Measurements from ENCODE around the gene ANKRD39. TPM values are rescaled to one million over a fixed set of nuclear protein-coding genes. Genes with fewer than 3 reads are reported as not detected.

The ANKRD39 gene
- total RNA-seq, 1 donor from 2014 or later = 23.4 TPM

- no peak for TF ChIP-seq CTCF (conservative IDR thresholded peaks at IDR 0.05)
- Mint-ChIP-seq H3K9me3 (no peaks in the 10 kb centered on the region), H3K27ac (ENCODE audit: unreplicated experiment) (peak overlapping the region; percentile 65), H3K27me3 (ENCODE audit: low read depth) (no peaks in the 10 kb centered on the region), H3K4me3 (no peak overlapping the region), H3K4me1 (peaks cover 66% of the 10 kb centered on the region), H3K36me3 (ENCODE audit: low read depth) (no peaks in the 10 kb centered on the region)
- no peak for DNase-seq (ENCODE audit: low read depth, low spot score)
These were observed 19.2 kb upstream of the ANKRD39 start for GRCh38 chr2:96877042-96877451.

GRCh38 chr2:96876269-96877041, 18.6 kb upstream of the ANKRD39 start:
- peaks cover 61% of the 10 kb centered on the region for H3K4me1 Mint-ChIP-seq
- TF ChIP-seq CTCF (conservative IDR thresholded peaks at IDR 0.05) = no peak
- H3K27ac Mint-ChIP-seq (ENCODE audit: unreplicated experiment) = peak overlapping the region; percentile 65

GRCh38 chr2:96875498-96876268, 17.9 kb upstream of the ANKRD39 start:
- peak overlapping the region; percentile 65 for H3K27ac Mint-ChIP-seq (ENCODE audit: unreplicated experiment)
- H3K27me3 Mint-ChIP-seq (ENCODE audit: low read depth) = no peaks in the 10 kb centered on the region
- peak; percentile 46 for DNase-seq (ENCODE audit: low read depth, low spot score)
- peaks cover 62% of the 10 kb centered on the region for H3K4me1 Mint-ChIP-seq
- TF ChIP-seq CTCF (conservative IDR thresholded peaks at IDR 0.05) = peak; percentile 38
- no peaks in the 10 kb centered on the region for H3K36me3 Mint-ChIP-seq (ENCODE audit: low read depth)
- no peaks in the 10 kb centered on the region for H3K9me3 Mint-ChIP-seq
- H3K4me3 Mint-ChIP-seq = peak overlapping the region; percentile 71

More at GRCh38 chr2:96876269-96877041, 18.6 kb upstream of the ANKRD39 start:
- Mint-ChIP-seq H3K27me3 (ENCODE audit: low read depth) (no peaks in the 10 kb centered on the region), H3K4me3 (peak overlapping the region; percentile 71), H3K36me3 (ENCODE audit: low read depth) (no peaks in the 10 kb centered on the region), H3K9me3 (no peaks in the 10 kb centered on the region)
- no peak for DNase-seq (ENCODE audit: low read depth, low spot score)

GRCh38 chr2:96874198-96874831, 16.5 kb upstream of the ANKRD39 start:
- Mint-ChIP-seq H3K4me1 (peaks cover 58% of the 10 kb centered on the region), H3K27me3 (ENCODE audit: low read depth) (no peaks in the 10 kb centered on the region), H3K27ac (ENCODE audit: unreplicated experiment) (peak overlapping the region; percentile 65), H3K4me3 (peak overlapping the region; percentile 71), H3K36me3 (ENCODE audit: low read depth) (no peaks in the 10 kb centered on the region), H3K9me3 (no peaks in the 10 kb centered on the region)
- TF ChIP-seq CTCF (conservative IDR thresholded peaks at IDR 0.05) = no peak
- no peak for DNase-seq (ENCODE audit: low read depth, low spot score)

- Mint-ChIP-seq H3K4me1 (peaks cover 55% of the 10 kb centered on the region), H3K36me3 (ENCODE audit: low read depth) (no peaks in the 10 kb centered on the region), H3K9me3 (no peaks in the 10 kb centered on the region), H3K27me3 (ENCODE audit: low read depth) (no peaks in the 10 kb centered on the region), H3K4me3 (peak overlapping the region; percentile 71), H3K27ac (ENCODE audit: unreplicated experiment) (no peak overlapping the region)
- no peak for TF ChIP-seq CTCF (conservative IDR thresholded peaks at IDR 0.05)
- no peak for DNase-seq (ENCODE audit: low read depth, low spot score)
These were observed 15.9 kb upstream of the ANKRD39 start for GRCh38 chr2:96873651-96874096.
